Measurements from ENCODE around the gene ZNF346. TPM values are rescaled to one million over a fixed set of nuclear protein-coding genes. Genes with fewer than 3 reads are reported as not detected.
"Not testable (repeated sequence)": the region's sequence is repeated elsewhere in the genome, so short reads cannot be mapped to it uniquely, and the experiment has no call there.

Gene ZNF346
- total and polyA plus RNA-seq, 10 of the 15 experiments (the other 5 are each of a cell fraction or from before 2014, with no cell fraction given), result 6.5 to 30.2 (median 24.0) TPM

DNA sequence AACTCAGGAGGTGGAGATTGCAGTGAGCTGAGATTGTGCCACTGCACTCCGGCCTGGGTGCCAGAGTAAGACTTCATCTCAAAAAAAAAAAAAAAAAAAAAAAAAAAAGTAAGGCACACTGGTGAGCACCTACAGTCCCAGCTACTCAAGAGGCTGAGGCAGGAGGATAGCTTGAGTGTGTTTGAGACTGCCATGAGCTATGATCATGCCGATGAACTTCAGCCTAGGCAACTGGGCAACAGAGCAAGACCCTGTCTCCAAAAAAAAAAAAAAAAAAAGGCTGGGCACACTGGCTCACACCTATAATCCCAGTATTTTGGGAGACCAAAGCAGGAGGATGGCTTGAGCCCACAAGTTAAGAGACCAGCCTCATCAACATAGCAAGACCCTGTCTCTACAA lies 36.2 kb upstream of the ZNF346 start:
- no TSS peak for BruUV-seq (replicated peaks)
- Histone ChIP-seq H3K4me1 (ENCODE audit: control insufficient read depth, insufficient read depth, low read length) (no peaks in the 10 kb centered on the region), H3K4me3 (no peak overlapping the region), H3K27ac (ENCODE audit: control insufficient read depth, insufficient read depth) (no peak overlapping the region), H2AFZ (ENCODE audit: control insufficient read depth, low read depth, low read length) (no peak overlapping the region), H3K9ac (ENCODE audit: control insufficient read depth, insufficient read depth, low read length) (no peak overlapping the region), H3K36me3 (ENCODE audit: control insufficient read depth in 2 of 2, insufficient read depth in 2 of 2, low read length in 1 of 2) (peaks cover 3 to 10% of the 10 kb centered on the region in 2 experiments; a peak in 3 of 4 replicates), H3K79me2 (ENCODE audit: control insufficient read depth, insufficient read depth, low read length) (peaks cover 56% of the 10 kb centered on the region), H4K20me1 (ENCODE audit: control insufficient read depth, insufficient read depth) (no peaks in the 10 kb centered on the region; the same call in 1 of the 2 replicates), H3K9me3 (replicated peaks; ENCODE audit: control insufficient read depth, insufficient read depth, low read length) (no peaks in the 10 kb centered on the region), H3K27me3 (replicated peaks in 1 of 2; ENCODE audit: control insufficient read depth in 2 of 2, insufficient read depth in 2 of 2, low read length in 1 of 2) (no peaks in the 10 kb centered on the region), H3K4me2 (ENCODE audit: control insufficient read depth, insufficient read depth) (no peak overlapping the region)
- ATAC-seq, result peak; percentile 17; the same call in 2 of the 3 replicates
- intact Hi-C loops (cut with micrococcal nuclease; ENCODE audit: unreplicated experiment), result no loop called here
- CTCF ChIA-PET, result interaction anchor here (1.1 to 1.2 kb wide), 5 partner anchors 12 to 168 kb away, joined by 3 to 5 read pairs (median 4); partner anchors contain the start of gene ZNF346
- WGBS (ENCODE audit: insufficient coverage, insufficient replicate concordance, low lambda C conversion rate, missing lambda C conversion rate), result 100% methylated on average over 2 of the region's 2 CpGs
- POLR2A ChIA-PET, result interaction anchor here (0.6 kb wide), 3 partner anchors 11 to 627 kb away, joined by 4 to 8 read pairs (median 4); no protein-coding TSS in a partner anchor
- in situ Hi-C loops (cut with MboI), result no loop called here
- SMC1A ChIA-PET (ENCODE audit: uncharacterized antibody, unreplicated experiment), result interaction anchor here (0.6 to 1.8 kb wide), 6 partner anchors 9 to 154 kb away, joined by 3 to 14 read pairs (median 5); partner anchors contain the start of gene ZNF346
- no peak for FAIRE-seq
- RAD21 ChIA-PET (ENCODE audit: unreplicated experiment), result interaction anchor here (0.7 kb wide), 1 partner anchor 36 kb away, joined by 3 read pairs; no protein-coding TSS in a partner anchor
- TF ChIP-seq RAD51 (IDR thresholded peaks at IDR 0.05), result no peak
- no peak for DNase-seq (ENCODE audit: low read depth, low spot score)

GRCh38 chr5:176987583-176987982 lies 34.9 kb upstream of the ZNF346 start:
- TF ChIP-seq YY1 (IDR thresholded peaks at IDR 0.05; ENCODE audit: low read depth, low read length) (no peak), CHD4 (IDR thresholded peaks at IDR 0.05) (no peak), HDGF (IDR thresholded peaks at IDR 0.05) (no peak), IRF3 (IDR thresholded peaks at IDR 0.05) (no peak)
- Histone ChIP-seq H3K4me1 (ENCODE audit: control insufficient read depth, insufficient read depth, low read length) (no peaks in the 10 kb centered on the region), H3K9me3 (replicated peaks; ENCODE audit: control insufficient read depth, insufficient read depth, low read length) (no peaks in the 10 kb centered on the region), H4K20me1 (ENCODE audit: control insufficient read depth, insufficient read depth) (no peaks in the 10 kb centered on the region; the same call in 1 of the 2 replicates), H3K27me3 (replicated peaks in 1 of 2; ENCODE audit: control insufficient read depth in 2 of 2, insufficient read depth in 2 of 2, low read length in 1 of 2) (no peaks in the 10 kb centered on the region), H3K9ac (ENCODE audit: control insufficient read depth, insufficient read depth, low read length) (no peak overlapping the region), H3K79me2 (ENCODE audit: control insufficient read depth, insufficient read depth, low read length) (peaks cover 68% of the 10 kb centered on the region), H3K27ac (ENCODE audit: control insufficient read depth, insufficient read depth) (no peak overlapping the region), H3K4me3 (no peak overlapping the region), H3K36me3 (ENCODE audit: control insufficient read depth in 2 of 2, insufficient read depth in 2 of 2, low read length in 1 of 2) (peaks cover 0 to 3% of the 10 kb centered on the region in 2 experiments; a peak in 1 of 4 replicates), H3K4me2 (ENCODE audit: control insufficient read depth, insufficient read depth) (no peak overlapping the region), H2AFZ (ENCODE audit: control insufficient read depth, low read depth, low read length) (no peak overlapping the region)
- 89% methylated on average over 3 of the region's 3 CpGs for WGBS (ENCODE audit: insufficient coverage, insufficient replicate concordance, low lambda C conversion rate, missing lambda C conversion rate)
- CTCF ChIA-PET, result no interaction called here
- RAD21 ChIA-PET (ENCODE audit: unreplicated experiment), result no interaction called here
- SMC1A ChIA-PET (ENCODE audit: uncharacterized antibody, unreplicated experiment), result no interaction called here
- no peak for ATAC-seq
- POLR2A ChIA-PET, result no interaction called here
- in situ Hi-C loops (cut with MboI) (no loop called here), intact Hi-C loops (cut with micrococcal nuclease; ENCODE audit: unreplicated experiment) (no loop called here)
- no TSS peak for BruUV-seq (replicated peaks)
- FAIRE-seq, result no peak
- DNase-seq (ENCODE audit: low read depth, low spot score), result no peak

DNA sequence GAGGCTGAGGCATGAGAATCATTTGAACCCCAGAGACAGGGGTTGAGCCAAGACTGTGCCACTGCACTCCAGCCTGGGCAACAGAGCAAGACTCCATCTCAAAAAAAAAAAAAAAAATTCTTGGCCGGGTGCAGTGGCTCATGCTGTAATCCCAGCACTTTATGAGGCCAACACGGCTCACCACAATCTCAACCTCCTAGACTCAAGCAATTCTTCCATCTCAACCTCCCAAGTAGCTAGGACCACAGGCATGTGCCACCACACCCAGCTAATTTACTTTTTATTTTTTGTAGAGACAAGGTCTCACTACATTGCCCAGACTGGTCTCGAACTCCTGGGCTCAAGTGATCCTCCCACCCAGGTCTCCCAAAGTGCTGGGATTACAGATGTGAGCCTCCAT lies 29.4 kb upstream of the ZNF346 start:
- FAIRE-seq; H2AFZ ChIP-seq (ENCODE audit: control insufficient read depth, low read depth, low read length); H3K36me3 ChIP-seq (ENCODE audit: control insufficient read depth in 2 of 2, insufficient read depth in 2 of 2, low read length in 1 of 2); H4K20me1 ChIP-seq (ENCODE audit: control insufficient read depth, insufficient read depth); H3K27ac ChIP-seq (ENCODE audit: control insufficient read depth, insufficient read depth); H3K4me3 ChIP-seq; H3K9me3 ChIP-seq (replicated peaks; ENCODE audit: control insufficient read depth, insufficient read depth, low read length); BruUV-seq (replicated peaks); H3K27me3 ChIP-seq (replicated peaks in 1 of 2; ENCODE audit: control insufficient read depth in 2 of 2, insufficient read depth in 2 of 2, low read length in 1 of 2); in situ Hi-C loops (cut with MboI); ATAC-seq; intact Hi-C loops (cut with micrococcal nuclease; ENCODE audit: unreplicated experiment); H3K4me2 ChIP-seq (ENCODE audit: control insufficient read depth, insufficient read depth); H3K9ac ChIP-seq (ENCODE audit: control insufficient read depth, insufficient read depth, low read length); DNase-seq (ENCODE audit: low read depth, low spot score): not testable (repeated sequence)
- RAD21 ChIA-PET (ENCODE audit: unreplicated experiment), result interaction anchor here (0.7 kb wide), 1 partner anchor 20 kb away, joined by 4 read pairs; no protein-coding TSS in a partner anchor
- POLR2A ChIA-PET, result interaction anchor here (0.7 to 0.9 kb wide), 2 partner anchors 13 to 75 kb away, joined by 4 read pairs; no protein-coding TSS in a partner anchor
- Histone ChIP-seq H3K4me1 (ENCODE audit: control insufficient read depth, insufficient read depth, low read length) (peaks cover 38% of the 10 kb centered on the region), H3K79me2 (ENCODE audit: control insufficient read depth, insufficient read depth, low read length) (peaks cover 91% of the 10 kb centered on the region)
- CTCF ChIA-PET, result interaction anchor here (0.7 to 2.5 kb wide), 4 partner anchors 12 to 79 kb away, joined by 3 to 11 read pairs (median 4); partner anchors contain the start of gene ZNF346
- SMC1A ChIA-PET (ENCODE audit: uncharacterized antibody, unreplicated experiment), result interaction anchor here (1.2 to 1.3 kb wide), 2 partner anchors 11 to 78 kb away, joined by 3 read pairs; no protein-coding TSS in a partner anchor
- 66% methylated on average over 3 of the region's 3 CpGs for WGBS (ENCODE audit: insufficient coverage, insufficient replicate concordance, low lambda C conversion rate, missing lambda C conversion rate)
